Measurements from ENCODE around the gene DDA1. TPM values are rescaled to one million over a fixed set of nuclear protein-coding genes. Genes with fewer than 3 reads are reported as not detected.
A peak's percentile ranks its signal among the peaks of the same experiment; 100 is the strongest.

DDA1 gene
- total and polyA plus RNA-seq, 2 of the 13 experiments (the other 11 are each of a cell fraction or from before 2014, with no cell fraction given), result 24.5 to 26.0 TPM

DNA sequence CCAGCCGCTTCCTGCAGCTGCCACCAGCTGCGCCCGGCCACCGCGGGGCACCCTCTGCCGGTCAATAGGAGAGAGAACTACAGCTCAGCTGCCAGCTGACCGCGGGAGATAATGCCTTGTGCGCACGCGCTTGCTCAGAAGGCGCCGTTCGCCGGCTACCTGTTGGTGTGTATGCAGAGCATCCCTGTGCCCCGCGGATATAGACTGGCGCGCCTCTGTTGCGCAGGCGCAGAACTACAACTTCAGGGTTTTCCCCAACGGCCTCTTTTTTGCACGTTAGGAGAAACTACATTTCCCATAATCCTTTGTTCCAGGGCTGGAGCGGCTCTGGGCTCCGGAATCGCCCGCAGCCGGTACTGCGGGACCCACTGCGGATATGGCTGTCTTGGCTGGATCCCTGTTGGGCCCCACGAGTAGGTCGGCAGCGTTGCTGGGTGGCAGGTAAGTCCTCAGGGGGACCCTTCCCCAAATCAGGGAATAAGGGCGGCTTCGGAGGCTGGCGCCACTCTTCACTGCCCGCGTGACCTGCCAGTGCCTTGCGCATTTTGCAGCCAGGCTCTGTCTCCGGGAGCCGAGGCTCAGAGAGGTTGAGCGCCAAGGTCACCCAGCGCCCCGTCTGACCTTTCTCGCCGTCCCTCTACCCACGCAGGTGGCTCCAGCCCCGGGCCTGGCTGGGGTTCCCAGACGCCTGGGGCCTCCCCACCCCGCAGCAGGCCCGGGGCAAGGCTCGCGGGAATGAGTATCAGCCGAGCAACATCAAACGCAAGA is 3.7 kb upstream of the DDA1 start, which contains the start of gene MRPL34 (continued):
- TF ChIP-seq, protein P1, sequence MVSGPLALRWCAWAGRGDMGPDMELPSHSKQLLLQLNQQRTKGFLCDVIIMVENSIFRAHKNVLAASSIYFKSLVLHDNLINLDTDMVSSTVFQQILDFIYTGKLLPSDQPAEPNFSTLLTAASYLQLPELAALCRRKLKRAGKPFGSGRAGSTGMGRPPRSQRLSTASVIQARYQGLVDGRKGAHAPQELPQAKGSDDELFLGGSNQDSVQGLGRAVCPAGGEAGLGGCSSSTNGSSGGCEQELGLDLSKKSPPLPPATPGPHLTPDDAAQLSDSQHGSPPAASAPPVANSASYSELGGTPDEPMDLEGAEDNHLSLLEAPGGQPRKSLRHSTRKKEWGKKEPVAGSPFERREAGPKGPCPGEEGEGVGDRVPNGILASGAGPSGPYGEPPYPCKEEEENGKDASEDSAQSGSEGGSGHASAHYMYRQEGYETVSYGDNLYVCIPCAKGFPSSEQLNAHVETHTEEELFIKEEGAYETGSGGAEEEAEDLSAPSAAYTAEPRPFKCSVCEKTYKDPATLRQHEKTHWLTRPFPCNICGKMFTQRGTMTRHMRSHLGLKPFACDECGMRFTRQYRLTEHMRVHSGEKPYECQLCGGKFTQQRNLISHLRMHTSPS (CRISPR knock-in tag; IDR thresholded peaks at IDR 0.05; ENCODE audit: low read depth), result 0 out of 2 replicates have a peak, but pooled peaks have one; percentile 100
- TF ChIP-seq ZNF251 (CRISPR knock-in tag; IDR thresholded peaks at IDR 0.05), result no peak
- TF ChIP-seq, protein P2, sequence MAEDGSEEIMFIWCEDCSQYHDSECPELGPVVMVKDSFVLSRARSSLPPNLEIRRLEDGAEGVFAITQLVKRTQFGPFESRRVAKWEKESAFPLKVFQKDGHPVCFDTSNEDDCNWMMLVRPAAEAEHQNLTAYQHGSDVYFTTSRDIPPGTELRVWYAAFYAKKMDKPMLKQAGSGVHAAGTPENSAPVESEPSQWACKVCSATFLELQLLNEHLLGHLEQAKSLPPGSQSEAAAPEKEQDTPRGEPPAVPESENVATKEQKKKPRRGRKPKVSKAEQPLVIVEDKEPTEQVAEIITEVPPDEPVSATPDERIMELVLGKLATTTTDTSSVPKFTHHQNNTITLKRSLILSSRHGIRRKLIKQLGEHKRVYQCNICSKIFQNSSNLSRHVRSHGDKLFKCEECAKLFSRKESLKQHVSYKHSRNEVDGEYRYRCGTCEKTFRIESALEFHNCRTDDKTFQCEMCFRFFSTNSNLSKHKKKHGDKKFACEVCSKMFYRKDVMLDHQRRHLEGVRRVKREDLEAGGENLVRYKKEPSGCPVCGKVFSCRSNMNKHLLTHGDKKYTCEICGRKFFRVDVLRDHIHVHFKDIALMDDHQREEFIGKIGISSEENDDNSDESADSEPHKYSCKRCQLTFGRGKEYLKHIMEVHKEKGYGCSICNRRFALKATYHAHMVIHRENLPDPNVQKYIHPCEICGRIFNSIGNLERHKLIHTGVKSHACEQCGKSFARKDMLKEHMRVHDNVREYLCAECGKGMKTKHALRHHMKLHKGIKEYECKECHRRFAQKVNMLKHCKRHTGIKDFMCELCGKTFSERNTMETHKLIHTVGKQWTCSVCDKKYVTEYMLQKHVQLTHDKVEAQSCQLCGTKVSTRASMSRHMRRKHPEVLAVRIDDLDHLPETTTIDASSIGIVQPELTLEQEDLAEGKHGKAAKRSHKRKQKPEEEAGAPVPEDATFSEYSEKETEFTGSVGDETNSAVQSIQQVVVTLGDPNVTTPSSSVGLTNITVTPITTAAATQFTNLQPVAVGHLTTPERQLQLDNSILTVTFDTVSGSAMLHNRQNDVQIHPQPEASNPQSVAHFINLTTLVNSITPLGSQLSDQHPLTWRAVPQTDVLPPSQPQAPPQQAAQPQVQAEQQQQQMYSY (CRISPR knock-in tag; IDR thresholded peaks at IDR 0.05), result peak; percentile 68
- no peak for TF ChIP-seq ZIK1 (CRISPR knock-in tag; IDR thresholded peaks at IDR 0.05; ENCODE audit: borderline replicate concordance, low read depth)
- TF ChIP-seq ZSCAN21 (CRISPR knock-in tag; IDR thresholded peaks at IDR 0.05; ENCODE audit: borderline replicate concordance), result peak; percentile 53; the same call in 1 of the 2 replicates
- TF ChIP-seq CBX5 (CRISPR knock-in tag; IDR thresholded peaks at IDR 0.05; ENCODE audit: borderline replicate concordance), result peak; percentile 70; the same call in 1 of the 2 replicates
- peak; percentile 75 for TF ChIP-seq POGK (CRISPR knock-in tag; conservative IDR thresholded peaks at IDR 0.05)
- peak; percentile 45; the same call in 1 of the 3 replicates for TF ChIP-seq MXI1 (IDR thresholded peaks at IDR 0.05; ENCODE audit: borderline replicate concordance, low read depth, low read length)
- no peak for TF ChIP-seq ZSCAN22 (CRISPR knock-in tag; IDR thresholded peaks at IDR 0.05)
- 0 out of 2 replicates have a peak, but pooled peaks have one; percentile 44 for TF ChIP-seq ZNF225 (CRISPR knock-in tag; IDR thresholded peaks at IDR 0.05)
- peak; percentile 62 for TF ChIP-seq BCL6 (CRISPR knock-in tag; IDR thresholded peaks at IDR 0.05)
- TF ChIP-seq, protein P3, sequence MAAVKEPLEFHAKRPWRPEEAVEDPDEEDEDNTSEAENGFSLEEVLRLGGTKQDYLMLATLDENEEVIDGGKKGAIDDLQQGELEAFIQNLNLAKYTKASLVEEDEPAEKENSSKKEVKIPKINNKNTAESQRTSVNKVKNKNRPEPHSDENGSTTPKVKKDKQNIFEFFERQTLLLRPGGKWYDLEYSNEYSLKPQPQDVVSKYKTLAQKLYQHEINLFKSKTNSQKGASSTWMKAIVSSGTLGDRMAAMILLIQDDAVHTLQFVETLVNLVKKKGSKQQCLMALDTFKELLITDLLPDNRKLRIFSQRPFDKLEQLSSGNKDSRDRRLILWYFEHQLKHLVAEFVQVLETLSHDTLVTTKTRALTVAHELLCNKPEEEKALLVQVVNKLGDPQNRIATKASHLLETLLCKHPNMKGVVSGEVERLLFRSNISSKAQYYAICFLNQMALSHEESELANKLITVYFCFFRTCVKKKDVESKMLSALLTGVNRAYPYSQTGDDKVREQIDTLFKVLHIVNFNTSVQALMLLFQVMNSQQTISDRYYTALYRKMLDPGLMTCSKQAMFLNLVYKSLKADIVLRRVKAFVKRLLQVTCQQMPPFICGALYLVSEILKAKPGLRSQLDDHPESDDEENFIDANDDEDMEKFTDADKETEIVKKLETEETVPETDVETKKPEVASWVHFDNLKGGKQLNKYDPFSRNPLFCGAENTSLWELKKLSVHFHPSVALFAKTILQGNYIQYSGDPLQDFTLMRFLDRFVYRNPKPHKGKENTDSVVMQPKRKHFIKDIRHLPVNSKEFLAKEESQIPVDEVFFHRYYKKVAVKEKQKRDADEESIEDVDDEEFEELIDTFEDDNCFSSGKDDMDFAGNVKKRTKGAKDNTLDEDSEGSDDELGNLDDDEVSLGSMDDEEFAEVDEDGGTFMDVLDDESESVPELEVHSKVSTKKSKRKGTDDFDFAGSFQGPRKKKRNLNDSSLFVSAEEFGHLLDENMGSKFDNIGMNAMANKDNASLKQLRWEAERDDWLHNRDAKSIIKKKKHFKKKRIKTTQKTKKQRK (IDR thresholded peaks at IDR 0.05; ENCODE audit: low read length), result no peak
- TF ChIP-seq TCF7L2 (IDR thresholded peaks at IDR 0.05; ENCODE audit: low read depth, low read length), result no peak
- no peak; the same call in 1 of the 2 replicates for TF ChIP-seq ZBTB1 (CRISPR knock-in tag; IDR thresholded peaks at IDR 0.05; ENCODE audit: borderline replicate concordance)
- 0 out of 2 replicates have a peak, but pooled peaks have one; percentile 18 for TF ChIP-seq ZBTB7A (CRISPR knock-in tag; IDR thresholded peaks at IDR 0.05)
- no peak for TF ChIP-seq KLF6 (CRISPR knock-in tag; IDR thresholded peaks at IDR 0.05)
- no peak; the same call in 1 of the 2 replicates for TF ChIP-seq ZSCAN9 (CRISPR knock-in tag; IDR thresholded peaks at IDR 0.05; ENCODE audit: borderline replicate concordance)
- no peak for TF ChIP-seq HNRNPH1 (optimal IDR thresholded peaks at IDR 0.05; ENCODE audit: low read depth, low read length)
